ENCODE data around the gene MAPK8IP2. TPM values are rescaled to one million over a fixed set of nuclear protein-coding genes. Genes with fewer than 3 reads are reported as not detected.

The MAPK8IP2 gene
- total RNA-seq, 1 experiment from 2014 or later = 7.8 TPM

DNA sequence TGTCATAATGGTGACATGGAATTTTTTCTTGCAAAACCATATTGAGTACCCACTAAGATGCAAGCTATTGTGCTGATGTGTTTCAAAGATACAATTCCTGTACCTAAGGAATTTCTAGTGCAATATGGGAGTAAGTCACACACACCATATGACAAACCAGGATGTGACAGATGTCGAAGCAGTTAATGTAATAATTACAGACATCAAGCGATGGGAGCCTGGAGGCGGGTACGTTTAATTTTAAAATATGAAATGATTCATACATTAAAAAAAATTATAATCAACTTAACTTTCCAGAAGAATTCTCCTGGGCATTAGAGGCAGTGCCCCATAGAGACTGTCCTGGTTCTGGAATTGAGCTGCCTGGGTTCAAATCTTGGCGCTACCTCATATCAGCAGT, 43.9 kb upstream of the MAPK8IP2 start:
- DNase-seq (ENCODE audit: low spot score) = no peak
- Histone ChIP-seq H3K4me3 (ENCODE audit: low read depth, low read length, poor library complexity, severe bottlenecking) (no peak overlapping the region), H3K9me3 (ENCODE audit: low read depth, low read length, poor library complexity, severe bottlenecking) (no peaks in the 10 kb centered on the region), H3K27me3 (replicated peaks; ENCODE audit: insufficient read depth, low read depth, low read length, poor library complexity) (no peaks in the 10 kb centered on the region), H3K36me3 (ENCODE audit: insufficient read depth, low read length, poor library complexity, severe bottlenecking) (no peaks in the 10 kb centered on the region), H3K4me1 (ENCODE audit: insufficient read depth, low read length, poor library complexity, severe bottlenecking) (no peaks in the 10 kb centered on the region), H3K27ac (ENCODE audit: low read depth, low read length, poor library complexity, severe bottlenecking) (no peak overlapping the region)
- no TSS peak for BruUV-seq (replicated peaks)
- TF ChIP-seq, protein P1, sequence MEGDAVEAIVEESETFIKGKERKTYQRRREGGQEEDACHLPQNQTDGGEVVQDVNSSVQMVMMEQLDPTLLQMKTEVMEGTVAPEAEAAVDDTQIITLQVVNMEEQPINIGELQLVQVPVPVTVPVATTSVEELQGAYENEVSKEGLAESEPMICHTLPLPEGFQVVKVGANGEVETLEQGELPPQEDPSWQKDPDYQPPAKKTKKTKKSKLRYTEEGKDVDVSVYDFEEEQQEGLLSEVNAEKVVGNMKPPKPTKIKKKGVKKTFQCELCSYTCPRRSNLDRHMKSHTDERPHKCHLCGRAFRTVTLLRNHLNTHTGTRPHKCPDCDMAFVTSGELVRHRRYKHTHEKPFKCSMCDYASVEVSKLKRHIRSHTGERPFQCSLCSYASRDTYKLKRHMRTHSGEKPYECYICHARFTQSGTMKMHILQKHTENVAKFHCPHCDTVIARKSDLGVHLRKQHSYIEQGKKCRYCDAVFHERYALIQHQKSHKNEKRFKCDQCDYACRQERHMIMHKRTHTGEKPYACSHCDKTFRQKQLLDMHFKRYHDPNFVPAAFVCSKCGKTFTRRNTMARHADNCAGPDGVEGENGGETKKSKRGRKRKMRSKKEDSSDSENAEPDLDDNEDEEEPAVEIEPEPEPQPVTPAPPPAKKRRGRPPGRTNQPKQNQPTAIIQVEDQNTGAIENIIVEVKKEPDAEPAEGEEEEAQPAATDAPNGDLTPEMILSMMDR (conservative IDR thresholded peaks at IDR 0.05; ENCODE audit: low read depth, low read length) = no peak
- no peak for TF ChIP-seq EZH2 (IDR thresholded peaks at IDR 0.05; ENCODE audit: borderline replicate concordance, low read depth, low read length, poor library complexity, severe bottlenecking)
- ChIA-PET CTCF (no interaction called here), POLR2A (ENCODE audit: low non-redundant PET) (no interaction called here)
- intact Hi-C loops (cut with micrococcal nuclease; ENCODE audit: unreplicated experiment) = no loop called here

DNA sequence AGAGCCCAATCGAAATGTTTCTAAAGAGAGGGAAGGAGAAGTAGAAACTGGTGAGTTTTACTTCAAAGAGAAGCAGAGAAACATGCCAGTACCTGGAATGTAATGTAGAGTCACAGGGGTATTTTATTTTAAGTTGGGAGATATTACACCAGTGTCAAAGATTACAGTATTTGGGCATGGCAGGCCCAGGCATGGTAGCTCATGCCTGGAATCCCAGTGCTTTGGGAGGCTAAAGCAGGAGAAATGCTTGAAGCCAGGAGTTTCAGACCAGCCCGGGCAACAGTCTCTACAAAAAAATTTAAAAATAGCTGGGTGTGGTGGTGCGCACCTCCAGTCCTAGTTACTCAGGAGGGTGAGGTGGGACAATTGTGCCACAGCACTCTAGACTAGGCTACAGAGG, 40.6 kb upstream of the MAPK8IP2 start:
- no peak for TF ChIP-seq EZH2 (IDR thresholded peaks at IDR 0.05; ENCODE audit: borderline replicate concordance, low read depth, low read length, poor library complexity, severe bottlenecking)
- TF ChIP-seq, protein P1 (conservative IDR thresholded peaks at IDR 0.05; ENCODE audit: low read depth, low read length) = no peak
- BruUV-seq (replicated peaks) = no TSS peak
- no peak overlapping the region for H3K27ac ChIP-seq (ENCODE audit: low read depth, low read length, poor library complexity, severe bottlenecking)
- H3K4me3 ChIP-seq (ENCODE audit: low read depth, low read length, poor library complexity, severe bottlenecking) = no peak overlapping the region
- no peaks in the 10 kb centered on the region for H3K27me3 ChIP-seq (replicated peaks; ENCODE audit: insufficient read depth, low read depth, low read length, poor library complexity)
- DNase-seq (ENCODE audit: low spot score) = no peak
- no peaks in the 10 kb centered on the region for H3K4me1 ChIP-seq (ENCODE audit: insufficient read depth, low read length, poor library complexity, severe bottlenecking)
- H3K9me3 ChIP-seq (ENCODE audit: low read depth, low read length, poor library complexity, severe bottlenecking) = no peaks in the 10 kb centered on the region
- ChIA-PET POLR2A (ENCODE audit: low non-redundant PET) (no interaction called here), CTCF (no interaction called here)
- intact Hi-C loops (cut with micrococcal nuclease; ENCODE audit: unreplicated experiment) = no loop called here
- H3K36me3 ChIP-seq (ENCODE audit: insufficient read depth, low read length, poor library complexity, severe bottlenecking) = no peaks in the 10 kb centered on the region

DNA sequence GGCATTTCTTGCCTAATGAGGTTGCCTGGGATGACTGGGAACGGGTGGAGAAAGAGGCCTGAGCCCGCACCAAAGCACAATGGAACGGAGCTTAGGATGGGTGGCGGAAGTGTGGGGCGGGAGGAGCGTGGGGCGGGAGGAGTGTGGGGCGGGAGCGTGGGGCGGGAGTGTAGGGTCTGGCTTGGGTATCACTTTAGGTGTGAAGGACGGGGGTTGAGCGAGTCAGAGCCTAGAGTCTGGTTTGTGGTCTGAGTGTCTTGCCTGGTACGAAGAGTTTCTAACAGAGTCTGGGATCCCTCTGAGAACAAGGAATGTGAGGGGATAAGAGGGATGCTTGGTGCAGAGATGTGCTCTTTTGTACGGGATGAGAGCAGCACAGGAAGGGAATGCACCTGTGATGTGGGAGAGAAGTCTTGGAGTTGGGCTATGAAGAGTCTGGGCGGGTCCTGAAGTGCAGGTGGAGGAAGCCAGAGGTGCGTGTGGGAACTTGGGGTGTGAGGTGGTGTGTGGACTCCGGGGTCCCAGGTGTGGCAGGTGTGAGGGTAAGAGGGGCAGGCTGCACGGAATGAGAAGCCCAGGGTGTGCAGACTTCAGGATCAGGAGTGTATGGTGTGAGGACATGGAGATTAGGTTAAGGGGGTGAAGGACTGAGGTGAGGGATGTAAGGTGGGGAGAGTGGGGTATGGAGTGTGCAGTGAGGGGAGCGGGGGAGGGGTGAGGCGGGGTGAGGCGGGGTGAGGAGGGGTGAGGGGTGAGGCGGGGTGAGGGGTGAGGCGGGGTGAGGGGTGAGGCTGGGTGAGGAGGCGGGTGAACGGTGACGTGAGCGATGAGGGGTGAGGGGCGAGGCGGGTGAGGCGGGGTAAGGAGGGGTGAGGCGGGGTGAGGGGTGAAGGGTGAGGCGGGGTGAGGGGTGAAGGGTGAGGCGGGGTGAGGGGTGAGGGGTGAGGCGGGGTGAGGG, 38.9 kb upstream of the MAPK8IP2 start:
- Histone ChIP-seq H3K27me3 (replicated peaks; ENCODE audit: insufficient read depth, low read depth, low read length, poor library complexity) (no peaks in the 10 kb centered on the region), H3K36me3 (ENCODE audit: insufficient read depth, low read length, poor library complexity, severe bottlenecking) (no peaks in the 10 kb centered on the region), H3K4me3 (ENCODE audit: low read depth, low read length, poor library complexity, severe bottlenecking) (no peak overlapping the region), H3K4me1 (ENCODE audit: insufficient read depth, low read length, poor library complexity, severe bottlenecking) (no peaks in the 10 kb centered on the region), H3K27ac (ENCODE audit: low read depth, low read length, poor library complexity, severe bottlenecking) (no peak overlapping the region), H3K9me3 (ENCODE audit: low read depth, low read length, poor library complexity, severe bottlenecking) (no peaks in the 10 kb centered on the region)
- no peak for DNase-seq (ENCODE audit: low spot score)
- no TSS peak for BruUV-seq (replicated peaks)
- ChIA-PET CTCF (no interaction called here), POLR2A (ENCODE audit: low non-redundant PET) (no interaction called here)
- intact Hi-C loops (cut with micrococcal nuclease; ENCODE audit: unreplicated experiment) = no loop called here
- TF ChIP-seq, protein P1 (conservative IDR thresholded peaks at IDR 0.05; ENCODE audit: low read depth, low read length) = no peak
- TF ChIP-seq EZH2 (IDR thresholded peaks at IDR 0.05; ENCODE audit: borderline replicate concordance, low read depth, low read length, poor library complexity, severe bottlenecking) = no peak
